ENCODE data around the gene KIF26A. TPM values are rescaled to one million over a fixed set of nuclear protein-coding genes. Genes with fewer than 3 reads are reported as not detected.

KIF26A gene
- total and polyA plus RNA-seq, 7 donors, result 0.99 to 3.2 (median 1.8) TPM

GRCh38 chr14:104149278-104149595, 10.8 kb downstream of the KIF26A start:
- Histone ChIP-seq H3K4me3 (no peak overlapping the region), H3K27ac (no peak overlapping the region), H3K27me3 (ENCODE audit: insufficient read depth in 3 of 3, low read length in 2 of 3) (peaks cover 0 to 9% (median 0%) of the 10 kb centered on the region in 3 donors), H3K4me1 (no peaks in the 10 kb centered on the region), H3K9me3 (no peaks in the 10 kb centered on the region), H3K36me3 (ENCODE audit: insufficient read depth in 1 of 2, low read depth in 1 of 2) (no peaks in the 10 kb centered on the region)
- no peak for ATAC-seq
- intact Hi-C loops (cut with DNase I), result no loop called here
- WGBS, 3 donors, result 76 to 85% (median 78%) methylated on average over 8 to 11 of the region's 11 CpGs
- peak; percentile 13 to 36 for DNase-seq
- no peak for TF ChIP-seq CTCF (IDR thresholded peaks at IDR 0.05)

- Histone ChIP-seq H3K36me3 (ENCODE audit: insufficient read depth in 1 of 2, low read depth in 1 of 2) (no peaks in the 10 kb centered on the region), H3K4me1 (no peaks in the 10 kb centered on the region), H3K4me3 (no peak overlapping the region), H3K27ac (no peak overlapping the region), H3K9me3 (no peaks in the 10 kb centered on the region), H3K27me3 (ENCODE audit: insufficient read depth in 3 of 3, low read length in 2 of 3) (peaks cover 0 to 9% (median 0%) of the 10 kb centered on the region in 3 donors)
- ATAC-seq, result peak in 1 of 4 donors; percentile 45
- WGBS, 3 donors, result 22 to 24% (median 24%) methylated on average over 10 to 12 of the region's 12 CpGs
- intact Hi-C loops (cut with DNase I), result no loop called here
- no peak for TF ChIP-seq CTCF (IDR thresholded peaks at IDR 0.05)
- DNase-seq, result peak; percentile 12 to 52
Observed at GRCh38 chr14:104149617-104150135, 11.3 kb downstream of the KIF26A start.

GRCh38 chr14:104150136-104151025, 12.0 kb downstream of the KIF26A start:
- no peaks in the 10 kb centered on the region for H3K36me3 ChIP-seq (ENCODE audit: insufficient read depth in 1 of 2, low read depth in 1 of 2)
- 36 to 50% (median 39%) methylated on average over 17 to 19 of the region's 19 CpGs for WGBS, 3 donors
- no peaks in the 10 kb centered on the region for H3K4me1 ChIP-seq
- intact Hi-C loops (cut with DNase I), result no loop called here
- TF ChIP-seq CTCF (IDR thresholded peaks at IDR 0.05), result no peak
- H3K27me3 ChIP-seq (ENCODE audit: insufficient read depth in 3 of 3, low read length in 2 of 3), result peaks cover 0 to 7% (median 0%) of the 10 kb centered on the region in 3 donors
- no peaks in the 10 kb centered on the region for H3K9me3 ChIP-seq
- DNase-seq (peak in 1 of 2 donors; percentile 36), ATAC-seq (no peak)
- no peak overlapping the region for H3K27ac ChIP-seq
- no peak overlapping the region for H3K4me3 ChIP-seq

GRCh38 chr14:104151026-104151381, 12.6 kb downstream of the KIF26A start:
- H3K4me3 ChIP-seq, result no peak overlapping the region
- intact Hi-C loops (cut with DNase I), result no loop called here
- no peaks in the 10 kb centered on the region for H3K9me3 ChIP-seq
- H3K27me3 ChIP-seq (ENCODE audit: insufficient read depth in 3 of 3, low read length in 2 of 3), result peaks cover 0 to 7% (median 0%) of the 10 kb centered on the region in 3 donors
- H3K36me3 ChIP-seq (ENCODE audit: insufficient read depth in 1 of 2, low read depth in 1 of 2), result no peaks in the 10 kb centered on the region
- WGBS, 3 donors, result 77 to 86% (median 77%) methylated on average over 5 of the region's 5 CpGs
- no peak for ATAC-seq
- H3K4me1 ChIP-seq, result no peaks in the 10 kb centered on the region
- no peak overlapping the region for H3K27ac ChIP-seq
- DNase-seq, result no peak
- TF ChIP-seq CTCF (IDR thresholded peaks at IDR 0.05), result no peak

Data from psoas muscle (tissue), 8 donors.